DOHH2 (cell line): ENCODE results near the gene PSMD14.

ENCODE experiments used
- H3F3A ChIP-seq: fragments of 200-600 bp; sonication (generic), shearing (Covaris generic); 2 replicates; pipeline ENCODE4 v1.6.0; 2016; ENCODE audit warnings: antibody characterized with exemption, mild to moderate bottlenecking; ENCODE audit not compliant: control insufficient read depth, insufficient read depth
- H3K27ac ChIP-seq: fragments of 200-600 bp; sonication (generic); 2 replicates; pipeline ENCODE4 v1.5.1; 2014; ENCODE audit warnings: low read depth, mild to moderate bottlenecking, low read length, moderate library complexity
- H3K27me3 ChIP-seq: fragments of 200-600 bp; sonication (generic); 2 replicates; pipeline ENCODE4 v1.6.1; 2014; ENCODE audit warnings: mild to moderate bottlenecking, low read length, mixed read lengths; ENCODE audit not compliant: control insufficient read depth
- H3K36me3 ChIP-seq: fragments of 200-600 bp; sonication (generic); 2 replicates; pipeline ENCODE4 v1.6.1; 2014; ENCODE audit warnings: mild to moderate bottlenecking, low read length, moderate library complexity, mixed read lengths; ENCODE audit not compliant: control insufficient read depth
- H3K4me1 ChIP-seq: fragments of 200-600 bp; sonication (generic); 2 replicates; pipeline ENCODE4 v1.6.1; 2014; ENCODE audit warnings: mild to moderate bottlenecking, low read length, mixed read lengths; ENCODE audit not compliant: control insufficient read depth
- H3K4me2 ChIP-seq: fragments of 200-600 bp; sonication (generic); 2 replicates; pipeline ENCODE4 v1.6.0; 2014; ENCODE audit warnings: mild to moderate bottlenecking, low read length, moderate library complexity
- H3K4me3 ChIP-seq: fragments of 200-600 bp; sonication (generic); 2 replicates; pipeline ENCODE4 v1.5.1; 2014; ENCODE audit warnings: mild to moderate bottlenecking, low read length, mixed read lengths
- H3K79me2 ChIP-seq: fragments of 200-600 bp; sonication (generic); 2 replicates; pipeline ENCODE4 v1.6.1; 2014; ENCODE audit warnings: mild to moderate bottlenecking, low read length, mixed read lengths; ENCODE audit not compliant: control insufficient read depth
- H3K9me2 ChIP-seq: fragments of 200-600 bp; sonication (generic); replicated peaks from 2 replicates; pipeline ENCODE4 v1.6.1; 2014; ENCODE audit warnings: mild to moderate bottlenecking, low read length, mixed read lengths; ENCODE audit not compliant: control insufficient read depth
- H3K9me3 ChIP-seq: fragments of 200-600 bp; sonication (generic); 2 replicates; pipeline ENCODE4 v1.6.1; 2014; ENCODE audit warnings: antibody characterized with exemption, low read length, mixed read lengths; ENCODE audit not compliant: control insufficient read depth, insufficient read depth
- H4K20me1 ChIP-seq: fragments of 200-600 bp; sonication (generic); 2 replicates; pipeline ENCODE4 v1.6.0; 2014; ENCODE audit warnings: low read depth, mild to moderate bottlenecking, antibody characterized with exemption, low read length, moderate library complexity; ENCODE audit not compliant: control insufficient read depth, insufficient read depth
- CTCF ChIP-seq: fragments of 200-600 bp; sonication (generic); IDR thresholded peaks from one replicate; pipeline ENCODE4 v1.5.1; 2014; ENCODE audit warnings: antibody characterized with exemption, mild to moderate bottlenecking, low read depth, low read length; ENCODE audit not compliant: poor library complexity, severe bottlenecking
- EZH2phosphoT487 ChIP-seq: fragments of 200-600 bp; sonication (generic); IDR thresholded peaks from 2 replicates; pipeline ENCODE4 v1.6.1; 2017; ENCODE audit warnings: borderline replicate concordance, mild to moderate bottlenecking, antibody characterized with exemption, low read length, moderate library complexity, mixed read lengths

PSMD14 gene

GRCh38 chr2:161343235-161343634 lies 35.0 kb downstream of the PSMD14 start:
- no peaks in the 10 kb centered on the region for H4K20me1 ChIP-seq
- no peaks in the 10 kb centered on the region for H3K9me2 ChIP-seq
- H3K27ac ChIP-seq = no peak overlapping the region
- no peaks in the 10 kb centered on the region for H3K27me3 ChIP-seq
- H3K4me1 ChIP-seq = no peaks in the 10 kb centered on the region; the same call in 1 of the 2 replicates
- H3K4me3 ChIP-seq = no peak overlapping the region
- no peaks in the 10 kb centered on the region for H3K9me3 ChIP-seq
- peaks cover 70% of the 10 kb centered on the region for H3K79me2 ChIP-seq
- H3K36me3 ChIP-seq = peaks cover 25% of the 10 kb centered on the region
- peaks cover 2% of the 10 kb centered on the region; the same call in 1 of the 2 replicates for H3F3A ChIP-seq
- no peak for TF ChIP-seq CTCF
- no peak for TF ChIP-seq EZH2phosphoT487
- no peak overlapping the region for H3K4me2 ChIP-seq

- H3F3A ChIP-seq = peaks cover 2% of the 10 kb centered on the region; the same call in 1 of the 2 replicates
- no peak overlapping the region for H3K4me3 ChIP-seq
- no peaks in the 10 kb centered on the region for H3K27me3 ChIP-seq
- no peaks in the 10 kb centered on the region; the same call in 1 of the 2 replicates for H3K4me1 ChIP-seq
- H3K27ac ChIP-seq = no peak overlapping the region
- H3K4me2 ChIP-seq = no peak overlapping the region
- H3K79me2 ChIP-seq = peaks cover 72% of the 10 kb centered on the region
- peaks cover 20% of the 10 kb centered on the region for H3K36me3 ChIP-seq
- no peaks in the 10 kb centered on the region for H3K9me3 ChIP-seq
- no peak for TF ChIP-seq CTCF
- TF ChIP-seq EZH2phosphoT487 = no peak
- H3K9me2 ChIP-seq = no peaks in the 10 kb centered on the region
- no peaks in the 10 kb centered on the region for H4K20me1 ChIP-seq
Observed at GRCh38 chr2:161344692-161345091, 36.5 kb downstream of the PSMD14 start.

GRCh38 chr2:161351678-161352077 lies 43.5 kb downstream of the PSMD14 start:
- Histone ChIP-seq H3K27ac (no peak overlapping the region), H3K4me2 (no peak overlapping the region), H3K4me1 (peaks cover 12% of the 10 kb centered on the region), H3K79me2 (peaks cover 91% of the 10 kb centered on the region), H3K36me3 (peaks cover 17% of the 10 kb centered on the region), H3K4me3 (no peak overlapping the region), H3F3A (no peaks in the 10 kb centered on the region), H3K27me3 (no peaks in the 10 kb centered on the region), H3K9me3 (no peaks in the 10 kb centered on the region), H3K9me2 (no peaks in the 10 kb centered on the region), H4K20me1 (no peaks in the 10 kb centered on the region)
- no peak for TF ChIP-seq CTCF
- TF ChIP-seq EZH2phosphoT487 = no peak
